ENCODE data around the gene KCNJ12.
A peak's percentile ranks its signal among the peaks of the same experiment; 100 is the strongest.
"Not testable (repeated sequence)": the region's sequence is repeated elsewhere in the genome, so short reads cannot be mapped to it uniquely, and the experiment has no call there.

Gene KCNJ12

DNA sequence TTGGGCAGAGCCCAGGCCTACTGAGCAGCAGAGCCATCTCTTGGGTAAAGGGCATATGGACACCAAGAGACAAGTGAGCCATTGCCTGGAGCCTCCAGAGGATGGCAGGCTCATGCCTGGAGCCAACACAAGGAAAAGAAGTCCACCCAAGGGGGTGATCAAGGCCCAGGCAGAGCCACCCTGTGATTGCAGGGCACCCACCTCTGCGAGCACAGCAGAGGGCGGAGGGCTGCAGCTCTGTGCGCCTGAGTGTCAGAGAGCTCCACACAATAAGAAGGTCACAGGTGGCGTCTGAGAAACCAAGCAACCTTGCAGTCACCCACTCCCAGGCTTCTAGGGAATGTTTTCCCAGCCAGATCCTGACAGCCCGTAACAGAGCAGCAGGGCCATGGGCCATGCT lies 57.8 kb downstream of the KCNJ12 start:
- H3K4me3 ChIP-seq (replicated peaks; ENCODE audit: low read depth, low read length); DNase-seq (ENCODE audit: low read depth): not testable (repeated sequence)

DNA sequence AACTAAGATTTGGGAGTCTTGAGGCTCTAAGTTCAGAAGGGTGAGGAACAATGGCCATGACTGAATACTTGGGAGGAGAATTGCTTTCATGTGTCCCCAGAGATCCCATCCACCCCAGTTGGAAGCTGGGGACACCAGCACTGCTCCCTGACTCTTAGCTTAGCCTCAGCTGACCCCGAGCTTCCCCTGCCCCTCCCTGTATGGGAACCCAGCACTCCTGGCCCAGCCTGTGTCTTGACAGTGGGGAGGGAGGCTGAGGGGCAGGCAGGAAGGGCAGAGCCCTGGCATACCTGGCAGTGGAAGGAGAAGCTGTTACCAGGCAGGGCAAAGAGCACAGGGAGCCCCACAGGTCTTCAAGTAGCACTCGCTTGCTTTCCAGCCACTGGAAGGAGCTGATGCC lies 58.8 kb downstream of the KCNJ12 start:
- not testable (repeated sequence) for H3K4me3 ChIP-seq (replicated peaks; ENCODE audit: low read depth, low read length); DNase-seq (ENCODE audit: low read depth)

GRCh38 chr17:21436481-21436880 lies 60.3 kb downstream of the KCNJ12 start:
- not testable (repeated sequence) for H3K4me3 ChIP-seq (replicated peaks; ENCODE audit: low read depth, low read length); DNase-seq (ENCODE audit: low read depth)

DNA sequence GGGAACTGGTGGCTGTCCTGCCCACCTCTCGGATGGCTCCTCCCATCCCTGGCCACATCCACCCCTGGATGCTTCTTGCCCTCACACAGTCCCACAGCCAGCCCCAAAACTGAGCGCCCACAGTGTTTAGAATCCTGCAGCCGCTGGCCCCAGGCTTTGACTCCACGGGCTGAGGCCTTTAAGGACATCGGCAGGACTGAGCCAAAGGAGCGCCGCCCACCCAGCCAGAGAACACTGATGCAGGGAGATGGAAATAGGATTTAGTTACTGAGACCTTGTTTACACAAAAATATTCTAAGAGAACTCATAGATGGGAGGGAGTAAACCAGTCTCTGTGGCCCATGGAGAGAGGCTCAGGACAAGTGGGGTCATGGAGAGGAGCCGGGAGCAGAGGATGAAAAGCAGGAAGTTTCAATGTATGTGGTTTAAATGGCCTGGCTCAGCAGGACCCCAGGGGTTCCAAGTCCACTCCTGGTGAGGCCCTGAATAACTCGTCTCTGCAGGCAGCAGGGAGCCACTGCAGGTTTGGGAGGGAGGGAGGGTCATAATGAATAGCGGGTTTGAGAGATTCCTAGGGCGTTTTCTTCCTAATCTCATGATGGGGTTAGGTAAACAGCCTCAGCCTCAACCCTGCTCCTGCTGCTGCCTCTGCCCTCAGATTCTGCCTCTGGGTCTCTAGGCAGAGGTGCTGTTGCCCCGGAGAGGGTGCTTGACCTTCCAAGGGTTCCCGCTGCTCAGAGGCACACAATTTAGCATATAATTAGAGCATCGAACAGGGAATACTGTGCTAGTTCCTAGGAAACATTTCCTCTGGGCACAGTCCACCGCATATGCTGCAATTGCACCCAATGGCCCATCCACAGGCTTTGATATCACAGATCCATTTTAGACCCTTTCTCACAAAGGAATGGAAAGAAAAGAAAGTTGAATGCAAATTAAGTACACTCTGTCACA lies 61.0 kb downstream of the KCNJ12 start:
- not testable (repeated sequence) for H3K4me3 ChIP-seq (replicated peaks; ENCODE audit: low read depth, low read length); DNase-seq (ENCODE audit: low read depth)

DNA sequence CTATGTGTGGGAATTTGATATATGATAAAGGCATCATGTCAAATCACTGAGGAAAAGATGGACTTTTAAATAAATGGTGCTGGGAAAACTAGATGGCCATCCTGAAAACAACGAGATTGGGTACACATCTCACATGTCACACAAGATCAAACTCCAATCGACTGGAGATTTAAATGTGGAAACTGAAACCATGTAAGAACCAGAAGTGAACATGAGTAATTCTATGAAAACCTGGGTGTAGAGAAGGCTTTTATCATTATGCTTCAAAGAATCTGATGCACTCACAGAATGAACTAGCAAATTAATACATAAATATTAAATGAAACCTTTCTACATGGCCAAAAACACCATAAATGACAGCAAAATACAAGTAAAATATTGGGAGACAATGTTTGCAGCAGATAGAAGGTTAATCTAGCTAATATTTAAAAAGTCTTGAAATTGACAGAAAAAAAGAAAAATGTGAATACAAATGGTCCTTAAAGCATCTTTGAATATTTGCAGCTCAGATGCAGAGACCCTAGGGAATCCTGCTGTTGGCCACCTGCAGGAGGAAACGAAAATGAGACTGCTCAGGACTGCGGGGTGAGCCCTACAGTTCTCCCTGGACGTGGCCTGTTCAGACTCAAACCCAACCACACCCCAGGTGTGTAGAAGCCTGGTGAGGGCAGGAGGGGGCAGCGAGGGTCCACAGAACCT lies 62.3 kb downstream of the KCNJ12 start:
- not testable (repeated sequence) for H3K4me3 ChIP-seq (replicated peaks; ENCODE audit: low read depth, low read length); DNase-seq (ENCODE audit: low read depth)

DNA sequence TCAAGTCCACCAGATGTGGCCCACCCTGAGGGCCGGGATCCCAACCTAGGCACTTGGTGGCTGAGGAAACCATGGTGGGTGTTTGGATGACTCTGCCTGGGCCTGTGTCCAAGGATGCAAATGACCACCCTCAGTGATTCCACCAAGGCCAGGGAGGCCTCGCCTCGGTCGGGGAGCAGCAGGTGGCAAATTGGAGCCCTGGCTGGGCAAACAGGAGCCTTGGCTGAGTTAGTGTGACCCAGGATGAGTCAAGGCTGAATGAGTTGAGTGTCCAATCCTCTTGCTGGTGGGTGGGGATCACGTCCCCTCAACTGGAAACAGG lies 62.8 kb downstream of the KCNJ12 start:
- DNase-seq (ENCODE audit: low read depth); H3K4me3 ChIP-seq (replicated peaks; ENCODE audit: low read depth, low read length): not testable (repeated sequence)

DNA sequence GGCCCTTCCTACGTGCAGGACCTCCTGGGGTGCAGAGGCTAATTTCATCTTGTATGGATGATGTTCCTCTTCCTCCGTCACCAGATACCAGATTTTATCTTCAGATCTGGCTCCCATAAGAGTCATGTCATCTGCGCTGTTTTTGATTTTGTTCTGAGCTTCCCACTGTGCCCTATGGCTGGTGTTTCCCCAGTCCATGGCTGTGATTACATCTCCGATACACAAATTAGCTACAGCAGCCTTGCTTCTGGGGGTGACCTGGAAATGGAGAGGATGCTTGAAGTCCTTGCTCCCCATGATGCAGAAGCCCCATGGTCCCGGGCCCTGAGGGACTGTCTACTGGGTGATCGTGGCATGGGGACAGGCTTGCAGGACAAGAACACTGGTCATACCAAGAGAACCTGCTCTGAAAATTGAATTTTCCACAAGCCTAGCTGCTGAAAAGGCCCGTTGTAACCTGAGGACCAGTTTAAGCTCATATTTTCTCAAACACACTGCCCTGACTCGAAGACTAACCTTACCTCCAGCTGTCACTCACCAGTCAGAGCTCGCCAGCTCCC lies 69.0 kb downstream of the KCNJ12 start:
- TF ChIP-seq, protein P1, sequence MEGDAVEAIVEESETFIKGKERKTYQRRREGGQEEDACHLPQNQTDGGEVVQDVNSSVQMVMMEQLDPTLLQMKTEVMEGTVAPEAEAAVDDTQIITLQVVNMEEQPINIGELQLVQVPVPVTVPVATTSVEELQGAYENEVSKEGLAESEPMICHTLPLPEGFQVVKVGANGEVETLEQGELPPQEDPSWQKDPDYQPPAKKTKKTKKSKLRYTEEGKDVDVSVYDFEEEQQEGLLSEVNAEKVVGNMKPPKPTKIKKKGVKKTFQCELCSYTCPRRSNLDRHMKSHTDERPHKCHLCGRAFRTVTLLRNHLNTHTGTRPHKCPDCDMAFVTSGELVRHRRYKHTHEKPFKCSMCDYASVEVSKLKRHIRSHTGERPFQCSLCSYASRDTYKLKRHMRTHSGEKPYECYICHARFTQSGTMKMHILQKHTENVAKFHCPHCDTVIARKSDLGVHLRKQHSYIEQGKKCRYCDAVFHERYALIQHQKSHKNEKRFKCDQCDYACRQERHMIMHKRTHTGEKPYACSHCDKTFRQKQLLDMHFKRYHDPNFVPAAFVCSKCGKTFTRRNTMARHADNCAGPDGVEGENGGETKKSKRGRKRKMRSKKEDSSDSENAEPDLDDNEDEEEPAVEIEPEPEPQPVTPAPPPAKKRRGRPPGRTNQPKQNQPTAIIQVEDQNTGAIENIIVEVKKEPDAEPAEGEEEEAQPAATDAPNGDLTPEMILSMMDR (IDR thresholded peaks at IDR 0.05; ENCODE audit: low read length, missing control alignments), result no peak
- no peak overlapping the region for H3K4me3 ChIP-seq (replicated peaks; ENCODE audit: low read depth, low read length)
- no peak for DNase-seq (ENCODE audit: low read depth)

GRCh38 chr17:21447552-21447951 lies 71.4 kb downstream of the KCNJ12 start:
- not testable (repeated sequence) for DNase-seq (ENCODE audit: low read depth); H3K4me3 ChIP-seq (replicated peaks; ENCODE audit: low read depth, low read length)

- not testable (repeated sequence) for DNase-seq (ENCODE audit: low read depth); H3K4me3 ChIP-seq (replicated peaks; ENCODE audit: low read depth, low read length)
- TF ChIP-seq, protein P1 (IDR thresholded peaks at IDR 0.05; ENCODE audit: low read length, missing control alignments), result peak; percentile 38
Measured at GRCh38 chr17:21449891-21450290, 73.7 kb downstream of the KCNJ12 start.

DNA sequence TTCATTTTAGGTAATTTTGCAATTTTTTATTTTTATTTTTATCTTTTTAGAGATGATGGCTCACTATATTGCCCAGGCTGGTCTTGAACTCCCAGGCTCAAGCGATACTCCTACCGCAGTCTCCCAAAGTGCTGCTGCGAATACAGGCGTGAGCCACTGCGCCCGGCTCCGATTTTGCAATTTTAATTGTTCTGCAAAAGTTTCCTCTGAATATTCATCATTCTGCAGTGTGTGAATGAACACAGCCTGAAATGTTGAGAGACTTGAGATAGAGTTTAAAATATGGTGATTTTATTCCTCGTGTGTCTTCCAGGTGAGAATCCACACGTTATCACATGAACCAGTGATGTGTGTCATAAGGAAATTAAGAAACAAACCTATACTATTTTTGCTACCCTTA lies 75.8 kb downstream of the KCNJ12 start:
- TF ChIP-seq, protein P1 (IDR thresholded peaks at IDR 0.05; ENCODE audit: low read length, missing control alignments), result no peak
- DNase-seq (ENCODE audit: low read depth), result no peak
- no peak overlapping the region for H3K4me3 ChIP-seq (replicated peaks; ENCODE audit: low read depth, low read length)
